Kidney (tissue), 14 donors: ENCODE measurements around the gene LTO1. TPM values are rescaled to one million over a fixed set of nuclear protein-coding genes. Genes with fewer than 3 reads are reported as not detected.
A peak's percentile ranks its signal among the peaks of the same experiment; 100 is the strongest.

Experiments
- DNase-seq, 5 donors: peaks; one replicate each; pipeline ENCODE4 v3.0.0-alpha.2; 2013 to 2020
- FAIRE-seq: peaks from 2 replicates; lab custom pipeline; 2012; peaks lifted over from hg19 to GRCh38; lab: Jason Lieb, UNC
- H3K27ac ChIP-seq, 2 donors: one replicate each; pipeline ENCODE4 v1.7.0; 2013; ENCODE audit warnings: low read depth in 2 of 2, low read length in 2 of 2, inconsistent platforms in 1 of 2
- H3K27me3 ChIP-seq: one replicate; pipeline ENCODE4 v1.7.1; 2013; ENCODE audit warnings: low read length, inconsistent platforms; ENCODE audit not compliant: control insufficient read depth, insufficient read depth
- H3K36me3 ChIP-seq, 3 donors: one replicate each; pipeline versions ENCODE4 v1.7.0 to v1.7.1; 2013; ENCODE audit warnings: low read length in 3 of 3, control low read depth in 1 of 3, inconsistent platforms in 1 of 3; ENCODE audit not compliant: insufficient read depth in 3 of 3, control insufficient read depth in 2 of 3
- H3K4me1 ChIP-seq, 3 donors: one replicate each; pipeline versions ENCODE4 v1.7.0 to v1.7.1; 2013; ENCODE audit warnings: low read length in 3 of 3, inconsistent platforms in 1 of 3, low read depth in 1 of 3; ENCODE audit not compliant: control insufficient read depth in 2 of 3, insufficient read depth in 2 of 3
- H3K4me3 ChIP-seq, 3 donors: one replicate each; pipeline versions ENCODE4 v1.7.0 to v1.8.1; 2013; ENCODE audit warnings: low read length in 3 of 3, control low read depth in 1 of 3, inconsistent platforms in 1 of 3
- H3K9ac ChIP-seq, 3 donors: one replicate each; pipeline versions ENCODE4 v1.7.0 to v1.7.1; 2013; ENCODE audit warnings: low read length in 3 of 3, control low read depth in 1 of 3, inconsistent platforms in 1 of 3
- H3K9me3 ChIP-seq, 3 donors: one replicate each; pipeline versions ENCODE4 v1.7.0 to v1.7.1; 2013; ENCODE audit warnings: low read length in 3 of 3, control low read depth in 1 of 3, inconsistent platforms in 1 of 3; ENCODE audit not compliant: control insufficient read depth in 2 of 3, insufficient read depth in 1 of 3
- intact Hi-C: fragments of 100-400 bp; cut with DNase I; formaldehyde crosslinking; loops from one replicate; pipeline ENCODE4 v1.11.1; 2022
- polyA plus RNA-seq: library from polyadenylated mRNA; stranded (reverse); fragments of 350-450 nt; fragmentation: Illumina TruSeq; extraction: RNeasy Lipid Tissue Mini Kit (QIAGEN cat#74804); gene quantifications from one replicate; pipeline ENCODE4 v1.2.3, GENCODE V29; 2014; ENCODE audit warnings: low read depth, low replicate concordance; ENCODE audit not compliant: insufficient read depth
- total RNA-seq: library from RNA; stranded (reverse); fragmentation: NEBNext Ultra II Directional; extraction: Animal tissue kit (Norgen Biotek cat#: 25700); gene quantifications from one replicate; pipeline ENCODE4 v1.2.1, GENCODE V29; 2021
- TF ChIP-seq, protein P1 (sequence below): IDR thresholded peaks from 3 replicates; pipeline ENCODE4 v1.5.1; 2012; ENCODE audit warnings: mild to moderate bottlenecking, moderate library complexity, borderline replicate concordance; ENCODE audit not compliant: insufficient read depth; ENCODE audit errors: extremely low read depth
- donor health status: control.
- donor health status: control.
- donor health status: control.
- donor health status: control.
- donor health status: control.
- donor health status: DM: yes; HTN: yes; CAD: no.
- donor health status: Normal renal cell carcinoma (clear cell type).

LTO1 gene
- total and polyA plus RNA-seq, 2 donors from 2014 or later = 14.6 to 21.9 TPM

DNA sequence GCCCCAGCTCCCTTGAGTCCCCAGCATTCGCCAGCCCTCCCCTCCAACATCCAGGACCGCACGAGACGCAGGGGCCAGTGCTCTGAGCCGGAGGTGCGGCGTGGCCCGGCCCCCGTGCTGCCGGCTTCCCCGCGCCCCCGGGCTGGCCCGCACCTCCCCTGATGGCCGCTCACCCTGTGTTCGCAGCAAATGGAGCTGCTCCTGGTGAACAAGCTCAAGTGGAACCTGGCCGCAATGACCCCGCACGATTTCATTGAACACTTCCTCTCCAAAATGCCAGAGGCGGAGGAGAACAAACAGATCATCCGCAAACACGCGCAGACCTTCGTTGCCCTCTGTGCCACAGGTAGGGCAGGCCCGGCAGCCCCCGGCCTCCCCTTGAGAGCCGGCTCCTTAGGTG, 31.5 kb downstream of the LTO1 start:
- FAIRE-seq = no peak
- Histone ChIP-seq H3K4me3 (peak overlapping the region in 1 of 3 donors; percentile 87), H3K9me3 (no peaks in the 10 kb centered on the region), H3K27me3 (no peaks in the 10 kb centered on the region), H3K9ac (no peak overlapping the region), H3K36me3 (peaks cover 0 to 17% (median 0%) of the 10 kb centered on the region in 3 donors), H3K27ac (no peak overlapping the region), H3K4me1 (peaks cover 0 to 15% (median 9%) of the 10 kb centered on the region in 3 donors)
- TF ChIP-seq, protein P1, sequence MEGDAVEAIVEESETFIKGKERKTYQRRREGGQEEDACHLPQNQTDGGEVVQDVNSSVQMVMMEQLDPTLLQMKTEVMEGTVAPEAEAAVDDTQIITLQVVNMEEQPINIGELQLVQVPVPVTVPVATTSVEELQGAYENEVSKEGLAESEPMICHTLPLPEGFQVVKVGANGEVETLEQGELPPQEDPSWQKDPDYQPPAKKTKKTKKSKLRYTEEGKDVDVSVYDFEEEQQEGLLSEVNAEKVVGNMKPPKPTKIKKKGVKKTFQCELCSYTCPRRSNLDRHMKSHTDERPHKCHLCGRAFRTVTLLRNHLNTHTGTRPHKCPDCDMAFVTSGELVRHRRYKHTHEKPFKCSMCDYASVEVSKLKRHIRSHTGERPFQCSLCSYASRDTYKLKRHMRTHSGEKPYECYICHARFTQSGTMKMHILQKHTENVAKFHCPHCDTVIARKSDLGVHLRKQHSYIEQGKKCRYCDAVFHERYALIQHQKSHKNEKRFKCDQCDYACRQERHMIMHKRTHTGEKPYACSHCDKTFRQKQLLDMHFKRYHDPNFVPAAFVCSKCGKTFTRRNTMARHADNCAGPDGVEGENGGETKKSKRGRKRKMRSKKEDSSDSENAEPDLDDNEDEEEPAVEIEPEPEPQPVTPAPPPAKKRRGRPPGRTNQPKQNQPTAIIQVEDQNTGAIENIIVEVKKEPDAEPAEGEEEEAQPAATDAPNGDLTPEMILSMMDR = no peak
- intact Hi-C loops = loop anchor here (5.0 kb wide), 1 partner anchor 356 kb away; no protein-coding TSS in a partner anchor
- DNase-seq = peak in 2 of 5 donors; percentile 11 to 70

DNA sequence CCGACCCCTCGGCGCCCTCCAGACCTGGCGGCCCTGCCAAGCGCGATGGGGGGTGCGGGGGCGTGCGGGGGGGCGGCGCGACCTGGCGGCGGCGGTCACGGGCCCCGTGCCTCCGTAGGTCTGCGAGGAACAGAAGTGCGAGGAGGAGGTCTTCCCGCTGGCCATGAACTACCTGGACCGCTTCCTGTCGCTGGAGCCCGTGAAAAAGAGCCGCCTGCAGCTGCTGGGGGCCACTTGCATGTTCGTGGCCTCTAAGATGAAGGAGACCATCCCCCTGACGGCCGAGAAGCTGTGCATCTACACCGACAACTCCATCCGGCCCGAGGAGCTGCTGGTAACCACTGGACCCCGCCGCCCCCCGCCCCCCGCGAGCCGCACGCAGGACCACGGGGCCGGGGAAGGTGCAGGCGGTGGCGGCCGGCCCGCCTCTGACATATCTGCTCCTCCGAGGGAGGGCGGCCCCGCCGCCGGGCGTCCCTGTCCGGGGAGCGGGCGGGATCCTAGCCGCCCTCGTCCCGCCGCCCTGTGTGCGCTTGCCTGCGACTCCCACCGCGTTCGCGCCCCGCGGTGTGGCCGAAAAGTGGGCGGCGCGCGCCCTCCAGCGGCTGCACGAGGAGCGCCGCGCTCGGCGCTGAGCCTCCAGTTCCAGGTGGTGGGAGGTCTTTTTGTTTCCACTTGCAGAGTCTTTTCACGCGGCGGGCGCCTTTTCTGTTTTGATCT, 32.1 kb downstream of the LTO1 start:
- H3K4me1 ChIP-seq = peaks cover 0 to 15% (median 9%) of the 10 kb centered on the region in 3 donors
- FAIRE-seq (no peak), DNase-seq (peak; percentile 86 to 94 (median 91))
- H3K4me3 ChIP-seq = peak overlapping the region in 2 of 3 donors; percentile 70 to 87
- no peaks in the 10 kb centered on the region for H3K27me3 ChIP-seq
- H3K9me3 ChIP-seq = no peaks in the 10 kb centered on the region
- H3K36me3 ChIP-seq = peaks cover 0 to 15% (median 0%) of the 10 kb centered on the region in 3 donors
- TF ChIP-seq, protein P1 = peak; percentile 99
- H3K9ac ChIP-seq = peak overlapping the region in 1 of 3 donors; percentile 31
- intact Hi-C loops = loop anchor here (5.0 kb wide), 1 partner anchor 356 kb away; no protein-coding TSS in a partner anchor
- H3K27ac ChIP-seq = peak overlapping the region; percentile 77 to 85

DNA sequence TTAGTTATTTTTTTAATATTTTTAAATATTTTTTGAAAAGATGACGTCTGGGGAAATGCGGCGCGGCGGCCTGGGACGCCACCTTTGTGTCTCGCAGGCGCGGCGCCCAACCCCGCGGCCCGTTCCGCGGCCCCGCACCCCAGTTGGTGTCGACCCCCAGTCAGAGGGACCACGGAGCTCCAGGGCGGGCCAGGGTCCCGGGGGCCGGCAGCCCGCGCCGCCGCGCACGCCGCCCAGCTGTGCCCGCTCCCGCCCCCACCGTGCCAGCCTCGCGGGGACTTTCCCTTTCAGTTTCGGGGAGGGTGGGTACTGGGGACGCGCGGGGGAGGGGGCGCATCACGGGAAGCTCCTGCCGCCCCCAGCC, 32.6 kb downstream of the LTO1 start:
- Histone ChIP-seq H3K36me3 (peaks cover 0 to 13% (median 0%) of the 10 kb centered on the region in 3 donors), H3K9ac (peak overlapping the region in 1 of 3 donors; percentile 75), H3K9me3 (no peaks in the 10 kb centered on the region), H3K27me3 (no peaks in the 10 kb centered on the region), H3K27ac (peak overlapping the region; percentile 77 to 85), H3K4me1 (peaks cover 0 to 19% (median 9%) of the 10 kb centered on the region in 3 donors), H3K4me3 (peak overlapping the region in 2 of 3 donors; percentile 6 to 87)
- FAIRE-seq = no peak
- DNase-seq = peak in 1 of 5 donors; percentile 80
- intact Hi-C loops = loop anchor here (5.0 kb wide), 1 partner anchor 355 kb away; no protein-coding TSS in a partner anchor
- TF ChIP-seq, protein P1 = no peak
